Spinal cord (tissue), 10 donors: Measurements from ENCODE around the gene HSF2. TPM values are rescaled to one million over a fixed set of nuclear protein-coding genes. Genes with fewer than 3 reads are reported as not detected.

Experiments
- DNase-seq, 6 donors: peaks; one replicate each; pipeline versions ENCODE4 v3.0.0 to v3.0.0-alpha.2; 2013 to 2015; ENCODE audit warnings: low spot score in 6 of 6, low read depth in 4 of 6
- H3K27ac ChIP-seq: one replicate; pipeline ENCODE4 v1.5.1; 2013; ENCODE audit warnings: low read depth, low read length, control low read depth
- H3K27me3 ChIP-seq: one replicate; pipeline ENCODE4 v1.6.1; 2013; ENCODE audit warnings: low read length; ENCODE audit not compliant: control insufficient read depth, insufficient read depth
- H3K36me3 ChIP-seq: one replicate; pipeline ENCODE4 v1.6.1; 2013; ENCODE audit warnings: low read length; ENCODE audit not compliant: control insufficient read depth, insufficient read depth
- H3K4me1 ChIP-seq: one replicate; pipeline ENCODE4 v1.6.1; 2013; ENCODE audit warnings: low read length; ENCODE audit not compliant: control insufficient read depth, insufficient read depth
- H3K4me3 ChIP-seq: one replicate; pipeline ENCODE4 v1.5.1; 2013; ENCODE audit warnings: low read depth, low read length, control low read depth
- H3K9me3 ChIP-seq: one replicate; pipeline ENCODE4 v1.6.1; 2013; ENCODE audit warnings: low read length; ENCODE audit not compliant: control insufficient read depth, insufficient read depth
- WGBS: methylation state at CpG from one replicate; pipeline ENCODE4 v1.1.5; 2013; ENCODE audit warnings: missing lambda C conversion rate; ENCODE audit not compliant: insufficient coverage; 5-methylcytosine and 5-hydroxymethylcytosine counted together
- polyA plus RNA-seq, 2 donors: library from polyadenylated mRNA; unstranded; fragments of 120-200 nt; gene quantifications; one replicate each; pipeline ENCODE4 v1.2.1, GENCODE V29; 2013; ENCODE audit not compliant: insufficient read length in 2 of 2
- total RNA-seq, 2 donors: library from RNA; depleted of rRNA in 1 of 2; stranded (reverse); fragments of 120-200 nt in 1 of 2; fragments of >200 nt in 1 of 2; gene quantifications; one replicate each; pipeline versions ENCODE4 v1.2.3 to v1.2.4, GENCODE V29; 2013 to 2014
- donor health status: healthy.

The HSF2 gene
- total and polyA plus RNA-seq, 4 donors, result 34.0 to 66.3 (median 41.0) TPM

- H3K27ac ChIP-seq, result no peak overlapping the region
- DNase-seq, result peak in 3 of 6 donors; percentile 20 to 89 (median 66)
- no peaks in the 10 kb centered on the region for H3K27me3 ChIP-seq
- no peaks in the 10 kb centered on the region for H3K9me3 ChIP-seq
- H3K36me3 ChIP-seq, result no peaks in the 10 kb centered on the region
- no peak overlapping the region for H3K4me3 ChIP-seq
- no CpG with 5 or more reads among the region's 2 CpGs for WGBS
- no peaks in the 10 kb centered on the region for H3K4me1 ChIP-seq
These were observed 26.8 kb upstream of the HSF2 start for GRCh38 chr6:122372647-122373046.

GRCh38 chr6:122374307-122374706 is 25.1 kb upstream of the HSF2 start:
- Histone ChIP-seq H3K36me3 (no peaks in the 10 kb centered on the region), H3K4me3 (no peak overlapping the region), H3K4me1 (no peaks in the 10 kb centered on the region), H3K27me3 (no peaks in the 10 kb centered on the region), H3K9me3 (no peaks in the 10 kb centered on the region), H3K27ac (no peak overlapping the region)
- no peak for DNase-seq
- no CpG with 5 or more reads among the region's 2 CpGs for WGBS

GRCh38 chr6:122376246-122376645 is 23.2 kb upstream of the HSF2 start:
- Histone ChIP-seq H3K4me3 (no peak overlapping the region), H3K36me3 (no peaks in the 10 kb centered on the region), H3K27ac (no peak overlapping the region), H3K4me1 (no peaks in the 10 kb centered on the region), H3K27me3 (no peaks in the 10 kb centered on the region), H3K9me3 (no peaks in the 10 kb centered on the region)
- WGBS, result 83% methylated on average over 1 of the region's 3 CpGs
- DNase-seq, result no peak

- H3K36me3 ChIP-seq, result no peaks in the 10 kb centered on the region
- peak in 5 of 6 donors; percentile 45 to 95 (median 65) for DNase-seq
- H3K4me1 ChIP-seq, result no peaks in the 10 kb centered on the region
- H3K9me3 ChIP-seq, result no peaks in the 10 kb centered on the region
- no peaks in the 10 kb centered on the region for H3K27me3 ChIP-seq
- H3K4me3 ChIP-seq, result no peak overlapping the region
- 20% methylated on average over 2 of the region's 8 CpGs for WGBS
- H3K27ac ChIP-seq, result no peak overlapping the region
These were observed 17.8 kb upstream of the HSF2 start for GRCh38 chr6:122381494-122382265.

- Histone ChIP-seq H3K27ac (no peak overlapping the region), H3K27me3 (no peaks in the 10 kb centered on the region), H3K4me3 (no peak overlapping the region), H3K9me3 (no peaks in the 10 kb centered on the region), H3K4me1 (no peaks in the 10 kb centered on the region), H3K36me3 (no peaks in the 10 kb centered on the region)
- DNase-seq, result no peak
- no CpG with 5 or more reads among the region's 3 CpGs for WGBS
These were observed 13.4 kb upstream of the HSF2 start for GRCh38 chr6:122385857-122386612.

GRCh38 chr6:122388945-122389344 is 10.5 kb upstream of the HSF2 start:
- no peaks in the 10 kb centered on the region for H3K36me3 ChIP-seq
- H3K27ac ChIP-seq, result no peak overlapping the region
- H3K9me3 ChIP-seq, result no peaks in the 10 kb centered on the region
- no peaks in the 10 kb centered on the region for H3K27me3 ChIP-seq
- WGBS, result 80% methylated on average over 1 of the region's 2 CpGs
- H3K4me3 ChIP-seq, result no peak overlapping the region
- DNase-seq, result no peak
- H3K4me1 ChIP-seq, result no peaks in the 10 kb centered on the region

GRCh38 chr6:122389704-122390372 is 9.6 kb upstream of the HSF2 start:
- Histone ChIP-seq H3K9me3 (no peaks in the 10 kb centered on the region), H3K27me3 (no peaks in the 10 kb centered on the region), H3K4me3 (no peak overlapping the region), H3K27ac (no peak overlapping the region), H3K4me1 (no peaks in the 10 kb centered on the region), H3K36me3 (no peaks in the 10 kb centered on the region)
- peak in 3 of 6 donors; percentile 14 to 88 (median 62) for DNase-seq
- WGBS, result no CpG with 5 or more reads among the region's 4 CpGs

- Histone ChIP-seq H3K36me3 (no peaks in the 10 kb centered on the region), H3K27ac (no peak overlapping the region), H3K9me3 (no peaks in the 10 kb centered on the region), H3K27me3 (no peaks in the 10 kb centered on the region), H3K4me3 (no peak overlapping the region), H3K4me1 (no peaks in the 10 kb centered on the region)
- DNase-seq, result no peak
- 100% methylated on average over 2 of the region's 6 CpGs for WGBS
These were observed 6.7 kb upstream of the HSF2 start for GRCh38 chr6:122392564-122393350.

- no peak for DNase-seq
- H3K4me3 ChIP-seq, result no peak overlapping the region
- no peaks in the 10 kb centered on the region for H3K27me3 ChIP-seq
- WGBS, result 64% methylated on average over 6 of the region's 8 CpGs
- no peaks in the 10 kb centered on the region for H3K4me1 ChIP-seq
- no peaks in the 10 kb centered on the region for H3K9me3 ChIP-seq
- no peak overlapping the region for H3K27ac ChIP-seq
- no peaks in the 10 kb centered on the region for H3K36me3 ChIP-seq
These were observed 6.0 kb upstream of the HSF2 start for GRCh38 chr6:122393351-122393896.
